Aortic smooth muscle cell (primary cell): ENCODE measurements around the gene BIRC5. TPM values are rescaled to one million over a fixed set of nuclear protein-coding genes. Genes with fewer than 3 reads are reported as not detected.

Experiments
- total RNA-seq: library from RNA; depleted of rRNA; stranded (reverse); fragments of >200 nt; gene quantifications from 2 replicates; pipeline ENCODE4 v1.2.3, GENCODE V29; 2014

BIRC5 gene
- total RNA-seq: 48.7 and 63.8 TPM in 2 replicates

DNA sequence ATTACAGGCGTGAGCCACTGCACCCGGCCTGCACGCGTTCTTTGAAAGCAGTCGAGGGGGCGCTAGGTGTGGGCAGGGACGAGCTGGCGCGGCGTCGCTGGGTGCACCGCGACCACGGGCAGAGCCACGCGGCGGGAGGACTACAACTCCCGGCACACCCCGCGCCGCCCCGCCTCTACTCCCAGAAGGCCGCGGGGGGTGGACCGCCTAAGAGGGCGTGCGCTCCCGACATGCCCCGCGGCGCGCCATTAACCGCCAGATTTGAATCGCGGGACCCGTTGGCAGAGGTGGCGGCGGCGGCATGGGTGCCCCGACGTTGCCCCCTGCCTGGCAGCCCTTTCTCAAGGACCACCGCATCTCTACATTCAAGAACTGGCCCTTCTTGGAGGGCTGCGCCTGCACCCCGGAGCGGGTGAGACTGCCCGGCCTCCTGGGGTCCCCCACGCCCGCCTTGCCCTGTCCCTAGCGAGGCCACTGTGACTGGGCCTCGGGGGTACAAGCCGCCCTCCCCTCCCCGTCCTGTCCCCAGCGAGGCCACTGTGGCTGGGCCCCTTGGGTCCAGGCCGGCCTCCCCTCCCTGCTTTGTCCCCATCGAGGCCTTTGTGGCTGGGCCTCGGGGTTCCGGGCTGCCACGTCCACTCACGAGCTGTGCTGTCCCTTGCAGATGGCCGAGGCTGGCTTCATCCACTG, at the start of gene BIRC5:
TSS of gene BIRC5 (plus strand) at position 238 of the 690 bp plus-strand sequence. CDS start at position 302, 64 bp downstream.

DNA sequence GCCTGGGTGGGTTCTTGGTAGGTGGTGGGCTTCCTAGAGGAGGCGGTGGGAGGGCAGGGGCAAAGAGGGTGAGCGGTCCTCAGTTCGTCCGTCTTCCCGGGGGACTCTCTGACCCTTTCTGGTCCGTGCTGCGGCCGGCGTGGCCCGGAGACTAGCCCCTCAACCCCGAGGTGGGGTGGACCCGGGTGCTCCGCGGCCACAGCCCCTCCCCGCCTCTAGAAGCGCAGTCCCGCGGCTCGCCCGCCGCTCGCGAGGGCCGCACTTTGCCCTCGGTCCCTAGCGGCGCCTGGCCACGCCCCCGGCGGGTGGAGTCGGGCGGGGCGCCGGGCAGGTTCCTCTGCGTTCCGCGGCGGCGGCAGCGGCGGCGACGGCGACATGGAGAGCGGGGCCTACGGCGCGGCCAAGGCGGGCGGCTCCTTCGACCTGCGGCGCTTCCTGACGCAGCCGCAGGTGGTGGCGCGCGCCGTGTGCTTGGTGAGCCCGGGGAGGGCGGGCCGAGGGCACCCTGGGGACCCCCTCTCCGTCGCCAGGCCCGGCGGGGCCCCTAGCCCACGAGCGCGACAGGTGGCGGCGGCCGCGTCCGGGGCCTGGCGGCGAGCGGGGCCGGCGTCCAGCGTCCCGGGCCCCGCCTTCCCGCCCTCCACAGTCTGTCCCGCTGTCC, 45.7 kb upstream of the BIRC5 start, which contains the start of gene SYNGR2:
TSS of gene SYNGR2 (plus strand) at position 340 of the 661 bp plus-strand sequence. CDS start at position 376, 36 bp downstream.

GRCh38 chr17:78186692-78187595, 27.1 kb upstream of the BIRC5 start, which contains the start of the genes AFMID and TK1:
TSS of gene AFMID (plus strand) at chr17:78187362. CDS start at chr17:78187371, 9 bp downstream.
TSS of gene TK1 (minus strand) at chr17:78187052. CDS start at chr17:78186994, 58 bp downstream.

DNA sequence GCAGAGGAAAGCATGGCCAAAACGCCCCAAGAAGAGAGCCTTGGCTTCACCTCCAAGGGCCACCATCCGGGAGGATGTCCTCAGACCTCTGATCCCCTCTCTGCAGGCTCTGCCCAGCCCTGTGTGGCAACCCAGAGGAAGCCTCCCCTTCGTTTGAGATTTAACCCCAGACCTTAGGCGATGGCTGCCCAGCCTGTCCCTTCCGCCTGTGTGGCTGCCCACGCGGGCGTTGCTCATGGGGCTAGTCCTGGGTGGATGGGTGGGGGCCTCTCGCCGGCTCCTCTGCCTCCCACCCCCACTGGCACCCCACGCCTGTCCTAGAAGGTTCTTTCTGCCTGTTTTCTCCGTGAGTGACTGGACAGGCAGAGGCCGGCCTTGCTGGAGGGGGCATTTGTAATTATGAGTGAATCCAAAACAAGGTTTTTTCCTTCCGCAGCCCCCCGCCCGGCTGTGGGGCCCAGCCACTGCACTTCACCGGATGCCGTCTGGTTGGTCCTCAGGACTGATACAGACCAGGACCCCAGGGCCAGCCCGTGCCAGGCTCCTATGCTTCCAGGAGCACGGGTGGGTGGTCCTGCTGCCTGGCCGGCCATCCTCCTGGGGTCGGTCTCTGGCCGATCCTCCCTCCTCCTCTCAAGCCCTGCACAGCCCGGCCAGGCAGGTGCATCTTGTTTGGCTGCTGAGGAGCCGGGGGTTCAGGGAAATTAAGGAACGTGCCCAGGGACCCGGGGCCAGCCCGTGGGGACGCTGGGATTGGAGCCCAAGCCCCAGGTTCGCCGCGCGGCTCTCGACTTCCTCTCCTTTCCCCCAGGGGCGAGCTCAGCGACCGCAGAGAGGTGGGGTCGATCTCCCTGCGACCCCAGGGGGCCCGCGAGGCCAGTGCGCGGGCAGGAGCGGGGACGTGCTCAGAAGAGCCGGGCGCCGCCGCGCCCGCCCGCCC, 17.2 kb downstream of the BIRC5 start, which contains the start of gene TMEM235:
TSS of gene TMEM235 (plus strand) at position 636 of the 940 bp plus-strand sequence. CDS start 393 bp downstream, outside the sequence.

Other genes with a start within 250 kb of the BIRC5 start
- gene TMC6, start 85.5 kb upstream of the BIRC5 start, total RNA-seq: 1.2 and 1.8 TPM in 2 replicates
- not detected in 2 replicates for gene TMC8, start 83.5 kb upstream of the BIRC5 start, total RNA-seq
- not detected in 2 replicates for gene C17orf99, start 67.9 kb upstream of the BIRC5 start, total RNA-seq
- gene SYNGR2, start 45.7 kb upstream of the BIRC5 start, total RNA-seq: 16.6 and 18.4 TPM in 2 replicates
- 104 and 136 TPM in 2 replicates for gene TK1, start 27.2 kb upstream of the BIRC5 start, total RNA-seq
- 30.2 and 48.4 TPM in 2 replicates for gene AFMID, start 26.9 kb upstream of the BIRC5 start, total RNA-seq
- gene TMEM235, start 17.4 kb downstream of the BIRC5 start, total RNA-seq: not detected in 2 replicates
- gene SOCS3, start 145.8 kb downstream of the BIRC5 start, total RNA-seq: 107 and 145 TPM in 2 replicates
- 29.5 and 33.7 TPM in 2 replicates for gene PGS1, start 164.4 kb downstream of the BIRC5 start, total RNA-seq